Measurements from ENCODE around the gene SNX21. TPM values are rescaled to one million over a fixed set of nuclear protein-coding genes. Genes with fewer than 3 reads are reported as not detected.
"Not testable (repeated sequence)": the region's sequence is repeated elsewhere in the genome, so short reads cannot be mapped to it uniquely, and the experiment has no call there.

SNX21 gene
- 6.8 and 15.5 TPM in 2 replicates for total RNA-seq

- peak; percentile 73 for DNase-seq (ENCODE audit: low read depth)
- Histone ChIP-seq H3K4me3 (ENCODE audit: low read depth, low read length) (peak within 1 kb of the TSS; percentile 67), H3K36me3 (ENCODE audit: control insufficient read depth, insufficient read depth, low read length) (no peaks in the 10 kb centered on the region), H3K27me3 (ENCODE audit: control insufficient read depth, insufficient read depth, low read length) (no peaks in the 10 kb centered on the region)
- FAIRE-seq, result no peak
- TF ChIP-seq CTCF (IDR thresholded peaks at IDR 0.05; ENCODE audit: insufficient read depth, low read length, severe bottlenecking), result no peak
Measured at GRCh38 chr20:45833030-45833882, at the start of gene SNX21. Gene SNX21 (plus strand): TSS chr20:45833799. CDS start chr20:45833920, 121 bp downstream.

GRCh38 chr20:45788351-45788750, 45.2 kb upstream of the SNX21 start:
- TF ChIP-seq CTCF (IDR thresholded peaks at IDR 0.05; ENCODE audit: insufficient read depth, low read length, severe bottlenecking), result no peak
- FAIRE-seq (no peak), DNase-seq (ENCODE audit: low read depth) (no peak)
- H3K36me3 ChIP-seq (ENCODE audit: control insufficient read depth, insufficient read depth, low read length), result no peaks in the 10 kb centered on the region
- H3K4me3 ChIP-seq (ENCODE audit: low read depth, low read length), result no peak overlapping the region
- no peaks in the 10 kb centered on the region for H3K27me3 ChIP-seq (ENCODE audit: control insufficient read depth, insufficient read depth, low read length)

GRCh38 chr20:45792317-45793118, 41.1 kb upstream of the SNX21 start:
- FAIRE-seq (no peak), DNase-seq (ENCODE audit: low read depth) (no peak)
- peaks cover 15% of the 10 kb centered on the region for H3K36me3 ChIP-seq (ENCODE audit: control insufficient read depth, insufficient read depth, low read length)
- no peaks in the 10 kb centered on the region for H3K27me3 ChIP-seq (ENCODE audit: control insufficient read depth, insufficient read depth, low read length)
- H3K4me3 ChIP-seq (ENCODE audit: low read depth, low read length), result peak overlapping the region; percentile 97
- no peak for TF ChIP-seq CTCF (IDR thresholded peaks at IDR 0.05; ENCODE audit: insufficient read depth, low read length, severe bottlenecking)

GRCh38 chr20:45796337-45797065, 37.1 kb upstream of the SNX21 start:
- no peak for FAIRE-seq

GRCh38 chr20:45797510-45797909, 36.1 kb upstream of the SNX21 start:
- not testable (repeated sequence) for H3K27me3 ChIP-seq (ENCODE audit: control insufficient read depth, insufficient read depth, low read length); FAIRE-seq; DNase-seq (ENCODE audit: low read depth); H3K4me3 ChIP-seq (ENCODE audit: low read depth, low read length)
- peaks cover 22% of the 10 kb centered on the region for H3K36me3 ChIP-seq (ENCODE audit: control insufficient read depth, insufficient read depth, low read length)

More at GRCh38 chr20:45796337-45797065, 37.1 kb upstream of the SNX21 start:
- H3K27me3 ChIP-seq (ENCODE audit: control insufficient read depth, insufficient read depth, low read length), result no peaks in the 10 kb centered on the region
- no peak for DNase-seq (ENCODE audit: low read depth)
- no peak for TF ChIP-seq CTCF (IDR thresholded peaks at IDR 0.05; ENCODE audit: insufficient read depth, low read length, severe bottlenecking)
- peaks cover 18% of the 10 kb centered on the region for H3K36me3 ChIP-seq (ENCODE audit: control insufficient read depth, insufficient read depth, low read length)
- no peak overlapping the region for H3K4me3 ChIP-seq (ENCODE audit: low read depth, low read length)

DNA sequence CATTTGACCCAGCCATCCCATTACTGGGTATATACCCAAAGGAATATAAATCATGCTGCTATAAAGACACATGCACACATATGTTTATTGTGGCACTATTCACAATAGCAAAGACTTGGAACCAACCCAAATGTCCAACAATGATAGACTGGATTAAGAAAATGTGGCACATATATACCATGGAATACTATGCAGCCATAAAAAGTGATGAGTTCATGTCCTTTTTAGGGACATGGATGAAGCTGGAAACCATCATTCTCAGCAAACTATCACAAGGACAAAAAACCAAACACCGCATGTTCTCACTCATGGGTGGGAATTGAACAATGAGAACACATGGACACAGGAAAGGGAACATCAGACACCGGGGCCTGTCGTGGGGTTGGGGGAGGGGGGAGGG, 35.6 kb upstream of the SNX21 start:
- DNase-seq (ENCODE audit: low read depth); FAIRE-seq; H3K4me3 ChIP-seq (ENCODE audit: low read depth, low read length); H3K27me3 ChIP-seq (ENCODE audit: control insufficient read depth, insufficient read depth, low read length): not testable (repeated sequence)
- H3K36me3 ChIP-seq (ENCODE audit: control insufficient read depth, insufficient read depth, low read length), result peaks cover 25% of the 10 kb centered on the region

Measured in bronchial epithelial cell (primary cell).